ENCODE data around the gene IPMK.

DNA sequence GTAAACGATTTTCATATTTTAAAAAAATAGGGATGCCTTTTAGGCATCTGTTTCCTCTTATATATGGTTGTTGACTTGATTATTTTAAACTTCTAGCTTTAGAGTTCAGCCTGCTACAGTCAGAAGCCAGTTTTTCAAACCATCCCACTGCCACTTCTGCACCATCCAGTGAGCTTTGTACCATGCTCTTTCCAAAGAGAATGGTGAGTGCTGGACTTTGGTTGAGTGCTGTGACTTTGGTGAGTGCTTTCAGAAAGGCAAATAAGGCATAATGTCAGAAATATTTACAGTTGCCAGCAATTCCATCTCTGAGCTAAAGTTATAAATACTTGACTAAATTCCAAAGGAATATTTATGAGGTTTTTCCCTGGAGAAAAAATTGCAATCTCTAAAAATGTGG, 117.4 kb downstream of the IPMK start:
- TF ChIP-seq, protein P1, sequence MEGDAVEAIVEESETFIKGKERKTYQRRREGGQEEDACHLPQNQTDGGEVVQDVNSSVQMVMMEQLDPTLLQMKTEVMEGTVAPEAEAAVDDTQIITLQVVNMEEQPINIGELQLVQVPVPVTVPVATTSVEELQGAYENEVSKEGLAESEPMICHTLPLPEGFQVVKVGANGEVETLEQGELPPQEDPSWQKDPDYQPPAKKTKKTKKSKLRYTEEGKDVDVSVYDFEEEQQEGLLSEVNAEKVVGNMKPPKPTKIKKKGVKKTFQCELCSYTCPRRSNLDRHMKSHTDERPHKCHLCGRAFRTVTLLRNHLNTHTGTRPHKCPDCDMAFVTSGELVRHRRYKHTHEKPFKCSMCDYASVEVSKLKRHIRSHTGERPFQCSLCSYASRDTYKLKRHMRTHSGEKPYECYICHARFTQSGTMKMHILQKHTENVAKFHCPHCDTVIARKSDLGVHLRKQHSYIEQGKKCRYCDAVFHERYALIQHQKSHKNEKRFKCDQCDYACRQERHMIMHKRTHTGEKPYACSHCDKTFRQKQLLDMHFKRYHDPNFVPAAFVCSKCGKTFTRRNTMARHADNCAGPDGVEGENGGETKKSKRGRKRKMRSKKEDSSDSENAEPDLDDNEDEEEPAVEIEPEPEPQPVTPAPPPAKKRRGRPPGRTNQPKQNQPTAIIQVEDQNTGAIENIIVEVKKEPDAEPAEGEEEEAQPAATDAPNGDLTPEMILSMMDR (IDR thresholded peaks at IDR 0.05; ENCODE audit: borderline replicate concordance, extremely low read depth, low read length, poor library complexity, severe bottlenecking) = no peak
- no peak for TF ChIP-seq EZH2 (IDR thresholded peaks at IDR 0.05; ENCODE audit: borderline replicate concordance, low read depth, low read length, severe bottlenecking)

Data from DND-41 (cell line).